Measurements from ENCODE around the gene JAK1.

JAK1 gene

DNA sequence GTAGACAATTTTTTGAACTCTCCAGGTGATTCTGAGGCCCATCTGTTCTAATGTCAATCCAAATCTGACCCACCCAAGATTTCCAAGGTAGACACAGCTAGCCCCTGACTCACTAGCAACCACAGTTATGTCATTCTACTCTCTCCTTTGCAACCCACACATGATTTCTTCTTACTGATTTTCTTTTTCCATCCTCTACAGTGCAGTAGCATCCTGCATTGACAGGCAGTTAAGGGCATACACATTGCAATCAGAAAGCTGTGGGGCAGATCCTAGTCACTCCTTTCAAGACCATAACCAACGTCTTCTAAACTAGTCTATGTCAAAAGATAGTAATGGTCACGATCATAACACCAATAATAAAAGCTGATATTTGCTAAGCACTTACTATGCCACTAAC, 54.2 kb downstream of the JAK1 start:
- Histone ChIP-seq H3K4me3 (ENCODE audit: low read depth, low read length) (no peak overlapping the region), H3K27me3 (ENCODE audit: insufficient read depth, low read depth, severe bottlenecking) (no peaks in the 10 kb centered on the region), H3K9me3 (ENCODE audit: severe bottlenecking) (no peaks in the 10 kb centered on the region), H3K27ac (no peak overlapping the region), H3K36me3 (no peaks in the 10 kb centered on the region)
- no peak for TF ChIP-seq CTCF (IDR thresholded peaks at IDR 0.05; ENCODE audit: low read depth, low read length)
- DNase-seq: no peak

GRCh38 chr1:64911326-64911725, 55.0 kb downstream of the JAK1 start:
- no peak for DNase-seq
- Histone ChIP-seq H3K4me3 (ENCODE audit: low read depth, low read length) (no peak overlapping the region), H3K27me3 (ENCODE audit: insufficient read depth, low read depth, severe bottlenecking) (no peaks in the 10 kb centered on the region), H3K36me3 (no peaks in the 10 kb centered on the region), H3K9me3 (ENCODE audit: severe bottlenecking) (no peaks in the 10 kb centered on the region), H3K27ac (no peak overlapping the region)
- TF ChIP-seq CTCF (IDR thresholded peaks at IDR 0.05; ENCODE audit: low read depth, low read length): no peak

DNA sequence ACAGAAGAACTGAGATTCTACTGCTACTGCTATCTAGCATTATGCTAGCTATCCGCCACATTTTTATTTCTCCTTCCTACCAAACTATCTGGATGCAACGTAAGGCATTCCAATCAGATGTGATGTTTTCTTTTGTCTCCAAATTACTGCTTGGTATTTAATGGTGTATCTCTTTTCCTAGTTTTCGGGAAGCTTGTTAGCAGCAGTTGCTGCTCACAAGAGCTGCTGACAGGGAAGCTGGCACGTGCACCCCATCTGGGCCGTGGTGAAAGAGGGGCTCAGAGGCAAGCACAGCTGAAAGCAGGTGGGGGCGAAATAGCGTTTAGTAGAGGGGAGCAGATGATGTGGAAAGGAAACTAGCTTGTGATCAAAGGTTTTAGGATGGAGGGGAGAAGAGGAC, 57.3 kb downstream of the JAK1 start:
- no peak overlapping the region for H3K27ac ChIP-seq
- H3K36me3 ChIP-seq: no peaks in the 10 kb centered on the region
- H3K27me3 ChIP-seq (ENCODE audit: insufficient read depth, low read depth, severe bottlenecking): no peaks in the 10 kb centered on the region
- TF ChIP-seq CTCF (IDR thresholded peaks at IDR 0.05; ENCODE audit: low read depth, low read length): no peak
- no peaks in the 10 kb centered on the region for H3K9me3 ChIP-seq (ENCODE audit: severe bottlenecking)
- DNase-seq: no peak
- H3K4me3 ChIP-seq (ENCODE audit: low read depth, low read length): no peak overlapping the region

DNA sequence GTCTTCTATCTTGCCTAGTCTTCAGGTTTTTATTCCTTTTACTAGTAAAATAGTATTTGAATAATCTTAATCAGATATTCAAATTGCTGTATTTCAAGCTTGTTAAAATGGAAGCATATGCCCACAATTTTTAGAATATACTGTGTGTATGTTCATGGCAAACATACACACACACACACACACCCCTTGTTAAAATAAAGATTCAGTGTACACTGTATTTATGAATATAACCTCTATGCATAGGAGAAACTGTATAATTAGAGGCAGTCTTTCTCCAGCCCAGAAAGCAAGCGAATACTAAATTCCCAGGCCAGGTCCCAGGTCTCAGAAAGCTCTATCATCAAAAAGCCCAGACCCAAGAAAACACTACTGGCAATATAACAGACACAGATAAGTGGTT, 57.8 kb downstream of the JAK1 start:
- no peak for TF ChIP-seq CTCF (IDR thresholded peaks at IDR 0.05; ENCODE audit: low read depth, low read length)
- no peak for DNase-seq
- H3K4me3 ChIP-seq (ENCODE audit: low read depth, low read length): no peak overlapping the region

GRCh38 chr1:64906447-64906846, 59.9 kb downstream of the JAK1 start:
- no peak overlapping the region for H3K4me3 ChIP-seq (ENCODE audit: low read depth, low read length)
- no peak for TF ChIP-seq CTCF (IDR thresholded peaks at IDR 0.05; ENCODE audit: low read depth, low read length)
- H3K27me3 ChIP-seq (ENCODE audit: insufficient read depth, low read depth, severe bottlenecking): no peaks in the 10 kb centered on the region
- no peak overlapping the region for H3K27ac ChIP-seq
- no peaks in the 10 kb centered on the region for H3K9me3 ChIP-seq (ENCODE audit: severe bottlenecking)
- DNase-seq: no peak
- H3K36me3 ChIP-seq: no peaks in the 10 kb centered on the region

More for the DNA sequence above, 57.8 kb downstream of the JAK1 start:
- Histone ChIP-seq H3K27me3 (ENCODE audit: insufficient read depth, low read depth, severe bottlenecking) (no peaks in the 10 kb centered on the region), H3K27ac (no peak overlapping the region), H3K9me3 (ENCODE audit: severe bottlenecking) (no peaks in the 10 kb centered on the region), H3K36me3 (no peaks in the 10 kb centered on the region)

- DNase-seq: no peak
- no peak for TF ChIP-seq CTCF (IDR thresholded peaks at IDR 0.05; ENCODE audit: low read depth, low read length)
- H3K9me3 ChIP-seq (ENCODE audit: severe bottlenecking): no peaks in the 10 kb centered on the region
- no peak overlapping the region for H3K4me3 ChIP-seq (ENCODE audit: low read depth, low read length)
- H3K27me3 ChIP-seq (ENCODE audit: insufficient read depth, low read depth, severe bottlenecking): no peaks in the 10 kb centered on the region
- no peak overlapping the region for H3K27ac ChIP-seq
- H3K36me3 ChIP-seq: no peaks in the 10 kb centered on the region
These were observed 62.8 kb downstream of the JAK1 start for GRCh38 chr1:64903593-64903992.

Measured in WERI-Rb-1 (cell line).